Stimulated activated CD8-positive, alpha-beta memory T cell treated with anti-CD3 and anti-CD28 coated beads, Interleukin-12 subunit alpha, Interleukin-12 subunit beta, amount 100 ng/mL, for 24 hours (primary cell): Measurements from ENCODE around the gene PRDM10.
"Not testable (repeated sequence)": the region's sequence is repeated elsewhere in the genome, so short reads cannot be mapped to it uniquely, and the experiment has no call there.

ENCODE experiments used
- DNase-seq: peaks from one replicate; pipeline ENCODE4 v3.0.0-alpha.2; 2020; ENCODE audit errors: extremely low read depth

PRDM10 gene

GRCh38 chr11:129895126-129896041 lies 107.3 kb downstream of the PRDM10 start, which contains the start of gene NFRKB:
Gene NFRKB (minus strand): TSS chr11:129895578. CDS start chr11:129892849, 2,729 bp downstream.
- DNase-seq = peak; percentile 68

- no peak for DNase-seq
These were observed 108.1 kb downstream of the PRDM10 start for GRCh38 chr11:129894278-129895125.

GRCh38 chr11:129888451-129888850 lies 114.2 kb downstream of the PRDM10 start:
- no peak for DNase-seq

GRCh38 chr11:129885381-129885780 lies 117.3 kb downstream of the PRDM10 start:
- DNase-seq = no peak

- no peak for DNase-seq
These were observed 118.1 kb downstream of the PRDM10 start for GRCh38 chr11:129884581-129884980.

- DNase-seq = no peak
These were observed 121.0 kb downstream of the PRDM10 start for GRCh38 chr11:129881570-129882170.

GRCh38 chr11:129880311-129880710 lies 122.3 kb downstream of the PRDM10 start:
- no peak for DNase-seq

GRCh38 chr11:129871914-129872313 lies 130.7 kb downstream of the PRDM10 start:
- no peak for DNase-seq

GRCh38 chr11:129868626-129869025 lies 134.0 kb downstream of the PRDM10 start:
- not testable (repeated sequence) for DNase-seq

GRCh38 chr11:129866311-129866710 lies 136.3 kb downstream of the PRDM10 start:
- DNase-seq = no peak

- no peak for DNase-seq
These were observed 136.9 kb downstream of the PRDM10 start for GRCh38 chr11:129865701-129866100.

- no peak for DNase-seq
These were observed 137.8 kb downstream of the PRDM10 start for GRCh38 chr11:129864811-129865210.

- DNase-seq = no peak
These were observed 140.7 kb downstream of the PRDM10 start for GRCh38 chr11:129861702-129862522.

- no peak for DNase-seq
These were observed 146.6 kb downstream of the PRDM10 start for GRCh38 chr11:129856036-129856435.

- DNase-seq = no peak
These were observed 147.5 kb downstream of the PRDM10 start for GRCh38 chr11:129855086-129855485.

GRCh38 chr11:129854232-129854805 lies 148.3 kb downstream of the PRDM10 start:
- no peak for DNase-seq

GRCh38 chr11:129853518-129854231 lies 149.0 kb downstream of the PRDM10 start:
- no peak for DNase-seq

- no peak for DNase-seq
These were observed 150.4 kb downstream of the PRDM10 start for GRCh38 chr11:129852125-129852740.
